GM12878 (cell line): ENCODE results near the gene CPEB1. TPM values are rescaled to one million over a fixed set of nuclear protein-coding genes. Genes with fewer than 3 reads are reported as not detected.

ENCODE experiments used
- ATAC-seq: fragments of 200-7000 bp; cut with Tn5 transposase; 3 replicates; pipeline ENCODE4 v1.9.1; 2020; ENCODE audit warnings: mild to moderate bottlenecking, moderate library complexity
- BruUV-seq: library from RNA; stranded (reverse); fragments of 400-500 nt; replicated peaks from 2 replicates; lab custom pipeline; 2021; lab: Mats Ljungman, UMichigan
- CTCF ChIA-PET: fragments of 300-600 bp; sonication (Branson Sonifier 250); formaldehyde crosslinking; extraction: SDS; loops from one replicate; lab custom pipeline; 2021; ENCODE audit warnings: inconsistent platforms; lab: Yijun Ruan, JAX
- POLR2A ChIA-PET: fragments of 350-600 bp; formaldehyde crosslinking; extraction: SDS; loops from one replicate; lab custom pipeline; 2021; ENCODE audit warnings: inconsistent platforms; lab: Charles Lee
- RAD21 ChIA-PET: fragments of 300-600 bp; sonication (Branson Sonifier 250); formaldehyde crosslinking; loops from one replicate; lab custom pipeline; 2023; ENCODE audit warnings: antibody characterized with exemption; ENCODE audit not compliant: unreplicated experiment; lab: Charles Lee
- SMC1A ChIA-PET: fragments of 300-600 bp; sonication (Branson Sonifier 250); formaldehyde crosslinking; loops from one replicate; lab custom pipeline; 2023; ENCODE audit not compliant: unreplicated experiment, uncharacterized antibody; lab: Charles Lee
- DNase-seq: peaks from one replicate; pipeline ENCODE4 v3.0.0-alpha.2; 2011; ENCODE audit warnings: low read depth, low spot score
- FAIRE-seq: peaks from 3 replicates; lab custom pipeline; 2011; peaks lifted over from hg19 to GRCh38; lab: Jason Lieb, UNC
- H2AFZ ChIP-seq: 2 replicates; pipeline ENCODE4 v1.6.0; 2011; ENCODE audit warnings: low read depth, low read length, control low read depth; ENCODE audit not compliant: control insufficient read depth
- H3K27ac ChIP-seq: 2 replicates; pipeline ENCODE4 v1.5.1; 2011; ENCODE audit warnings: control low read depth; ENCODE audit not compliant: control insufficient read depth, insufficient read depth
- H3K27me3 ChIP-seq, 2 experiments: replicated peaks in 1 of 2; 2 replicates each; pipeline versions ENCODE4 v1.6.0 to v1.6.1; 2011; ENCODE audit warnings: low read length in 1 of 2; ENCODE audit not compliant: control insufficient read depth in 2 of 2, insufficient read depth in 2 of 2
- H3K36me3 ChIP-seq, 2 experiments: 2 replicates each; pipeline ENCODE4 v1.5.1; 2011; ENCODE audit warnings: low read length in 1 of 2; ENCODE audit not compliant: control insufficient read depth in 2 of 2, insufficient read depth in 2 of 2
- H3K4me1 ChIP-seq: 2 replicates; pipeline ENCODE4 v1.6.1; 2011; ENCODE audit warnings: mild to moderate bottlenecking, low read length, moderate library complexity, mixed read lengths; ENCODE audit not compliant: control insufficient read depth, insufficient read depth
- H3K4me2 ChIP-seq: 2 replicates; pipeline ENCODE4 v1.6.0; 2011; ENCODE audit warnings: control low read depth; ENCODE audit not compliant: control insufficient read depth, insufficient read depth
- H3K4me3 ChIP-seq: fragments of 200-600 bp; sonication (generic); 2 replicates; pipeline ENCODE4 v1.5.1; 2016
- H3K79me2 ChIP-seq: 2 replicates; pipeline ENCODE4 v1.6.0; 2011; ENCODE audit warnings: low read length; ENCODE audit not compliant: control insufficient read depth, insufficient read depth
- H3K9ac ChIP-seq: 2 replicates; pipeline ENCODE4 v1.8.0; 2011; ENCODE audit warnings: low read length, control low read depth, mixed read lengths; ENCODE audit not compliant: control insufficient read depth, insufficient read depth
- H3K9me3 ChIP-seq: replicated peaks from 3 replicates; pipeline ENCODE4 v1.5.1; 2011; ENCODE audit warnings: mild to moderate bottlenecking, low read length; ENCODE audit not compliant: control insufficient read depth, insufficient read depth
- H4K20me1 ChIP-seq: 2 replicates; pipeline ENCODE4 v1.6.0; 2011; ENCODE audit not compliant: control insufficient read depth, insufficient read depth
- HDAC6 ChIP-seq: fragments of 200-600 bp; sonication (generic); IDR thresholded peaks from one replicate; pipeline ENCODE4 v1.8.0; 2017; ENCODE audit warnings: antibody characterized with exemption; ENCODE audit not compliant: unreplicated experiment
- MXI1 ChIP-seq: fragments of 150-350 bp; IDR thresholded peaks from 2 replicates; pipeline ENCODE4 v1.6.1; 2011; ENCODE audit warnings: low read depth, mild to moderate bottlenecking, inconsistent platforms, low read length, improper control_type of control experiment
- PAX5 ChIP-seq: IDR thresholded peaks from 2 replicates; pipeline ENCODE4 v1.6.1; 2011; ENCODE audit warnings: low read depth, low read length, borderline replicate concordance
- RUNX3 ChIP-seq: IDR thresholded peaks from 2 replicates; pipeline ENCODE4 v1.6.1; 2012; ENCODE audit warnings: low read length, inconsistent platforms
- SPI1 ChIP-seq: IDR thresholded peaks from 2 replicates; pipeline ENCODE4 v1.6.1; 2011; ENCODE audit warnings: low read depth, mild to moderate bottlenecking, low read length, moderate library complexity, borderline replicate concordance; ENCODE audit not compliant: insufficient read depth
- STAT1 ChIP-seq: fragments of 450-650 bp; conservative IDR thresholded peaks from 2 replicates; pipeline ENCODE4 v1.6.1; 2014; ENCODE audit warnings: antibody characterized with exemption, mild to moderate bottlenecking
- ZNF24 ChIP-seq: fragments of 450-650 bp; IDR thresholded peaks from 2 replicates; pipeline ENCODE4 v1.6.1; 2017; ENCODE audit warnings: antibody characterized with exemption, mild to moderate bottlenecking
- WGBS: methylation state at CpG from one replicate; pipeline ENCODE4 v1.1.6; 2016; ENCODE audit warnings: low lambda C conversion rate; ENCODE audit not compliant: insufficient replicate concordance, insufficient coverage; ENCODE audit errors: missing lambda C conversion rate; 5-methylcytosine and 5-hydroxymethylcytosine counted together
- in situ Hi-C: fragments of 300-500 bp; cut with MboI; formaldehyde crosslinking; loops from 9 replicates; pipeline ENCODE4 v1.14.3; 2018; ENCODE audit warnings: mixed read lengths
- intact Hi-C: fragments of 100-400 bp; cut with micrococcal nuclease; formaldehyde crosslinking; loops from one replicate; pipeline ENCODE4 v1.14.2; 2022; ENCODE audit not compliant: unreplicated experiment
- polyA plus RNA-seq, 11 experiments: library from polyadenylated mRNA; depleted of rRNA in 4 of 11; unstranded in 6 of 11; stranded (reverse) in 5 of 11; fragments of >200 nt; fragmentation: Nextera tagmentation in 4 of 11; fragmentation: Illumina TruSeq in 1 of 11; extraction: Ambion mirVana in 4 of 11; extraction: Trizol in 1 of 11; gene quantifications; 1 replicate in 1 of 11; 2 replicates in 10 of 11; pipeline versions ENCODE4 v1.2.1 to v1.2.3, GENCODE V29; 2011 to 2016; ENCODE audit warnings: inconsistent platforms in 2 of 11, missing spikeins in 2 of 11, low read depth in 1 of 11
- total RNA-seq, 4 experiments: library from RNA; depleted of rRNA in 3 of 4; stranded (reverse); fragments of >200 nt in 3 of 4; fragmentation: Illumina TruSeq in 1 of 4; extraction: Trizol in 1 of 4; gene quantifications; 2 replicates each; pipeline versions ENCODE4 v1.2.1 to v1.2.3, GENCODE V29; 2013 to 2021
- TF ChIP-seq, protein P1 (sequence below): fragments of 450-650 bp; formaldehyde crosslinking; IDR thresholded peaks from 2 replicates; pipeline ENCODE4 v1.4.0; 2022; ENCODE audit warnings: mild to moderate bottlenecking, moderate library complexity
- TF ChIP-seq, protein P2 (sequence below): IDR thresholded peaks from 2 replicates; pipeline ENCODE4 v1.6.1; 2011; ENCODE audit warnings: mild to moderate bottlenecking, low read depth, low read length, moderate library complexity; ENCODE audit not compliant: insufficient replicate concordance

CPEB1 gene
- total and polyA plus RNA-seq, 10 of the 15 experiments (the other 5 are each of a cell fraction or from before 2014, with no cell fraction given): 0.05 to 1.1 (median 0.46) TPM

GRCh38 chr15:82653483-82654168 lies 6.5 kb upstream of the CPEB1 start:
- Histone ChIP-seq H4K20me1 (no peaks in the 10 kb centered on the region; the same call in none of the 2 replicates), H3K4me2 (no peak overlapping the region), H3K27ac (no peak overlapping the region), H3K4me3 (no peak overlapping the region), H3K9me3 (no peaks in the 10 kb centered on the region), H3K4me1 (peaks cover 4% of the 10 kb centered on the region; the same call in 1 of the 2 replicates), H3K27me3 (peaks cover 0 to 2% of the 10 kb centered on the region in 2 experiments; a peak in 2 of 4 replicates), H2AFZ (no peak overlapping the region), H3K36me3 (no peaks in the 10 kb centered on the region), H3K9ac (no peak overlapping the region), H3K79me2 (no peaks in the 10 kb centered on the region)
- ATAC-seq: no peak
- BruUV-seq: no TSS peak
- ChIA-PET SMC1A (no interaction called here), CTCF (interaction anchor here (1.5 kb wide), 1 partner anchor 12 kb away, joined by 4 read pairs; no protein-coding TSS in a partner anchor), POLR2A (interaction anchor here (0.6 kb wide), 1 partner anchor 973 kb away, joined by 5 read pairs; no protein-coding TSS in a partner anchor), RAD21 (no interaction called here)
- intact Hi-C loops: no loop called here
- no peak for FAIRE-seq
- in situ Hi-C loops: no loop called here
- no peak for DNase-seq
- WGBS: 18% methylated on average over 3 of the region's 3 CpGs
- TF ChIP-seq, protein P1, sequence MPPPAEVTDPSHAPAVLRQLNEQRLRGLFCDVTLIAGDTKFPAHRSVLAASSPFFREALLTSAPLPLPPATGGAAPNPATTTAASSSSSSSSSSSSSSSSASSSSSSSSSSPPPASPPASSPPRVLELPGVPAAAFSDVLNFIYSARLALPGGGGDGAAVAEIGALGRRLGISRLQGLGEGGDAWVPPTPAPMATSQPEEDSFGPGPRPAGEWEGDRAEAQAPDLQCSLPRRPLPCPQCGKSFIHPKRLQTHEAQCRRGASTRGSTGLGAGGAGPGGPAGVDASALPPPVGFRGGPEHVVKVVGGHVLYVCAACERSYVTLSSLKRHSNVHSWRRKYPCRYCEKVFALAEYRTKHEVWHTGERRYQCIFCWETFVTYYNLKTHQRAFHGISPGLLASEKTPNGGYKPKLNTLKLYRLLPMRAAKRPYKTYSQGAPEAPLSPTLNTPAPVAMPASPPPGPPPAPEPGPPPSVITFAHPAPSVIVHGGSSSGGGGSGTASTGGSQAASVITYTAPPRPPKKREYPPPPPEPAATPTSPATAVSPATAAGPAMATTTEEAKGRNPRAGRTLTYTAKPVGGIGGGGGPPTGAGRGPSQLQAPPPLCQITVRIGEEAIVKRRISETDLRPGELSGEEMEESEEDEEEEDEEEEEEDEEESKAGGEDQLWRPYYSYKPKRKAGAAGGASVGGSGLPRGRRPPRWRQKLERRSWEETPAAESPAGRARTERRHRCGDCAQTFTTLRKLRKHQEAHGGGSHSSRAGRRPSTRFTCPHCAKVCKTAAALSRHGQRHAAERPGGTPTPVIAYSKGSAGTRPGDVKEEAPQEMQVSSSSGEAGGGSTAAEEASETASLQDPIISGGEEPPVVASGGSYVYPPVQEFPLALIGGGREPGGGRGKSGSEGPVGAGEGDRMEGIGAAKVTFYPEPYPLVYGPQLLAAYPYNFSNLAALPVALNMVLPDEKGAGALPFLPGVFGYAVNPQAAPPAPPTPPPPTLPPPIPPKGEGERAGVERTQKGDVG (CRISPR knock-in tag): no peak
- TF ChIP-seq RUNX3: no peak
- TF ChIP-seq ZNF24: no peak
- no peak for TF ChIP-seq MXI1
- no peak for TF ChIP-seq STAT1
- TF ChIP-seq SPI1: no peak
- no peak for TF ChIP-seq HDAC6
- TF ChIP-seq PAX5: no peak
- TF ChIP-seq, protein P2, sequence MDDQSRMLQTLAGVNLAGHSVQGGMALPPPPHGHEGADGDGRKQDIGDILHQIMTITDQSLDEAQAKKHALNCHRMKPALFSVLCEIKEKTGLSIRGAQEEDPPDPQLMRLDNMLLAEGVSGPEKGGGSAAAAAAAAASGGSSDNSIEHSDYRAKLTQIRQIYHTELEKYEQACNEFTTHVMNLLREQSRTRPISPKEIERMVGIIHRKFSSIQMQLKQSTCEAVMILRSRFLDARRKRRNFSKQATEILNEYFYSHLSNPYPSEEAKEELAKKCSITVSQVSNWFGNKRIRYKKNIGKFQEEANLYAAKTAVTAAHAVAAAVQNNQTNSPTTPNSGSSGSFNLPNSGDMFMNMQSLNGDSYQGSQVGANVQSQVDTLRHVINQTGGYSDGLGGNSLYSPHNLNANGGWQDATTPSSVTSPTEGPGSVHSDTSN: no peak
